Smooth muscle cell (in vitro differentiated cells): ENCODE results near the gene DAAM2. TPM values are rescaled to one million over a fixed set of nuclear protein-coding genes. Genes with fewer than 3 reads are reported as not detected.

Experiments used
- DNase-seq: peaks from one replicate; lab custom pipeline; 2025; ENCODE audit not compliant: unreplicated experiment; lab: John Stamatoyannopoulos, UW
- H2AFZ ChIP-seq: fragments of 200-600 bp; sonication (generic); 2 replicates; pipeline ENCODE4 v1.6.0; 2016; ENCODE audit warnings: antibody characterized with exemption, low read depth, mild to moderate bottlenecking
- H3F3A ChIP-seq: fragments of 200-600 bp; sonication (generic); 2 replicates; pipeline ENCODE4 v1.6.0; 2017; ENCODE audit warnings: antibody characterized with exemption, low read depth
- H3K27ac ChIP-seq: fragments of 200-600 bp; sonication (generic); 2 replicates; pipeline ENCODE4 v1.5.1; 2016; ENCODE audit warnings: low read depth, mild to moderate bottlenecking
- H3K27me3 ChIP-seq: fragments of 200-600 bp; sonication (generic); 2 replicates; pipeline ENCODE4 v1.6.1; 2016; ENCODE audit warnings: low read depth, mild to moderate bottlenecking
- H3K36me3 ChIP-seq: fragments of 200-600 bp; sonication (generic); 2 replicates; pipeline ENCODE4 v1.5.1; 2016; ENCODE audit warnings: low read depth
- H3K4me1 ChIP-seq: fragments of 200-600 bp; sonication (generic); 2 replicates; pipeline ENCODE4 v1.5.1; 2016; ENCODE audit warnings: low read depth
- H3K4me2 ChIP-seq: fragments of 200-600 bp; sonication (generic); 2 replicates; pipeline ENCODE4 v1.6.0; 2016; ENCODE audit warnings: mild to moderate bottlenecking
- H3K4me3 ChIP-seq: fragments of 200-600 bp; sonication (generic); 2 replicates; pipeline ENCODE4 v1.5.1; 2016; ENCODE audit warnings: mild to moderate bottlenecking
- H3K79me2 ChIP-seq: fragments of 200-600 bp; sonication (generic); 2 replicates; pipeline ENCODE4 v1.6.0; 2016; ENCODE audit warnings: low read depth, mild to moderate bottlenecking
- H3K9ac ChIP-seq: fragments of 200-600 bp; sonication (generic); 2 replicates; pipeline ENCODE4 v1.6.0; 2016; ENCODE audit warnings: low read depth
- H3K9me3 ChIP-seq: fragments of 200-600 bp; sonication (generic); replicated peaks from 2 replicates; pipeline ENCODE4 v1.5.1; 2016; ENCODE audit warnings: low read depth
- H4K20me1 ChIP-seq: fragments of 200-600 bp; sonication (generic); 2 replicates; pipeline ENCODE4 v1.6.0; 2016; ENCODE audit warnings: low read depth
- WGBS: methylation state at CpG from one replicate; pipeline ENCODE4 v1.1.7; 2016; ENCODE audit warnings: low lambda C conversion rate; 5-methylcytosine and 5-hydroxymethylcytosine counted together
- polyA plus RNA-seq: library from polyadenylated mRNA; unstranded; fragments of >200 nt; fragmentation: Nextera tagmentation; extraction: Ambion mirVana; gene quantifications from 2 replicates; pipeline ENCODE4 v1.2.1, GENCODE V29; 2016
- total RNA-seq: library from RNA; depleted of rRNA; stranded (reverse); fragments of >200 nt; gene quantifications from 2 replicates; pipeline ENCODE4 v1.2.3, GENCODE V29; 2014
- TF ChIP-seq, protein P1 (sequence below): fragments of 200-600 bp; sonication (generic); IDR thresholded peaks from 2 replicates; pipeline ENCODE4 v1.5.1; 2017; ENCODE audit warnings: borderline replicate concordance, mild to moderate bottlenecking, antibody characterized with exemption; ENCODE audit not compliant: insufficient read depth, poor library complexity, severe bottlenecking

Gene DAAM2
- total and polyA plus RNA-seq, 2 experiments from 2014 or later, result 26.5 to 29.8 TPM

GRCh38 chr6:39822846-39823815, 31.0 kb downstream of the DAAM2 start:
- no peak overlapping the region for H2AFZ ChIP-seq
- no peak overlapping the region for H3K4me2 ChIP-seq
- H3K9me3 ChIP-seq, result no peaks in the 10 kb centered on the region
- DNase-seq, result no peak
- 91% methylated on average over 8 of the region's 8 CpGs for WGBS
- H3K4me1 ChIP-seq, result no peaks in the 10 kb centered on the region
- no peak overlapping the region for H3K9ac ChIP-seq
- H3K36me3 ChIP-seq, result no peaks in the 10 kb centered on the region
- no peaks in the 10 kb centered on the region for H3K27me3 ChIP-seq
- no peak overlapping the region for H3K4me3 ChIP-seq
- TF ChIP-seq, protein P1, sequence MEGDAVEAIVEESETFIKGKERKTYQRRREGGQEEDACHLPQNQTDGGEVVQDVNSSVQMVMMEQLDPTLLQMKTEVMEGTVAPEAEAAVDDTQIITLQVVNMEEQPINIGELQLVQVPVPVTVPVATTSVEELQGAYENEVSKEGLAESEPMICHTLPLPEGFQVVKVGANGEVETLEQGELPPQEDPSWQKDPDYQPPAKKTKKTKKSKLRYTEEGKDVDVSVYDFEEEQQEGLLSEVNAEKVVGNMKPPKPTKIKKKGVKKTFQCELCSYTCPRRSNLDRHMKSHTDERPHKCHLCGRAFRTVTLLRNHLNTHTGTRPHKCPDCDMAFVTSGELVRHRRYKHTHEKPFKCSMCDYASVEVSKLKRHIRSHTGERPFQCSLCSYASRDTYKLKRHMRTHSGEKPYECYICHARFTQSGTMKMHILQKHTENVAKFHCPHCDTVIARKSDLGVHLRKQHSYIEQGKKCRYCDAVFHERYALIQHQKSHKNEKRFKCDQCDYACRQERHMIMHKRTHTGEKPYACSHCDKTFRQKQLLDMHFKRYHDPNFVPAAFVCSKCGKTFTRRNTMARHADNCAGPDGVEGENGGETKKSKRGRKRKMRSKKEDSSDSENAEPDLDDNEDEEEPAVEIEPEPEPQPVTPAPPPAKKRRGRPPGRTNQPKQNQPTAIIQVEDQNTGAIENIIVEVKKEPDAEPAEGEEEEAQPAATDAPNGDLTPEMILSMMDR, result no peak
- H3F3A ChIP-seq, result no peaks in the 10 kb centered on the region
- H4K20me1 ChIP-seq, result peaks cover 63% of the 10 kb centered on the region
- peaks cover 18% of the 10 kb centered on the region for H3K79me2 ChIP-seq
- no peak overlapping the region for H3K27ac ChIP-seq

DNA sequence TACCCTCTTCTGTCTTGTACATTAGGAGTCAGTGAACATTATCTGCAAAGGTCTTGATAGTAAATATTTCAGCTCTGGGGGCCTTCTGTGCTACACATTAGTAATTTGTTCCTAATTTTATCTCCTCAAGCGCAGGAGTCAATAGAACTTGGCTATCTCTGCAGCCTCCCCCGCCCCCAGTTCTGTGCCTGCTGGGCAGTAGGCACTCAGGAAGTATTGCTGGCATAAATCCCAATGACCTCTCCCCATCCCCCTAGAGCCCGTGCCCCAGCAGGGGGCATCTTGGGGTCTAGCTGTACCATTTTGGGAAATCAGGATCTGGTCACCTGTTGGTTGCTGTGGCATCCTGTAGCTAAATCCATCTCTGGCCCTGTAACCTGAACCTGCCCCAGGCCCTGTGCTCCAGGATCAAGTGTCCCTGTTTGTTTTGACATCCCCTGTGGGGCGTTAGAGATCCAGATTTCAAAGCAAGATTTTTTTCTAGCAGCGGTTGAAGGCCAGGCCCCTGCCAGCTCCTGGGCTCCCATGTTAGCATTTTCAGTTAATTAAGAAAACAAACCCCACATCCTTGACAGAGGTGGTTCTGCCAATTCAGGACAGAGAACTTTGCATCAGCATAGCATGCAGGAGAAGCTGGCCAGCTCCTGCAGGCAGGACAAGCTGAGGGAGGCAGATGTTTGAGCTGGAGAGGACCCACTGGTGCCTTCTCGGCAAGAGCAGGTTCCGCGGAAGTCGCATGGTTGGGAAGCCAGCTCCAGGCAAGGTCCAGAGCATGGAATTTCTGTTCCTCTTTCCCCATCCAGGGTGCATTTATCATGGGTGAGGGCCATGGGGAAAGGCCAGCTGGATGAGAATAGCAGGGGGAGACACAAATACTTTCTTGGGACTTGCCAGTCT, 32.1 kb downstream of the DAAM2 start:
- no peaks in the 10 kb centered on the region for H3F3A ChIP-seq
- H2AFZ ChIP-seq, result no peak overlapping the region
- no peak for DNase-seq
- TF ChIP-seq, protein P1, result no peak
- peaks cover 74% of the 10 kb centered on the region for H4K20me1 ChIP-seq
- no peaks in the 10 kb centered on the region for H3K36me3 ChIP-seq
- H3K4me3 ChIP-seq, result no peak overlapping the region
- H3K9me3 ChIP-seq, result no peaks in the 10 kb centered on the region
- no peak overlapping the region for H3K27ac ChIP-seq
- peaks cover 14% of the 10 kb centered on the region for H3K79me2 ChIP-seq
- H3K27me3 ChIP-seq, result no peaks in the 10 kb centered on the region
- WGBS, result 82% methylated on average over 9 of the region's 9 CpGs
- no peaks in the 10 kb centered on the region for H3K4me1 ChIP-seq
- H3K4me2 ChIP-seq, result no peak overlapping the region
- no peak overlapping the region for H3K9ac ChIP-seq

DNA sequence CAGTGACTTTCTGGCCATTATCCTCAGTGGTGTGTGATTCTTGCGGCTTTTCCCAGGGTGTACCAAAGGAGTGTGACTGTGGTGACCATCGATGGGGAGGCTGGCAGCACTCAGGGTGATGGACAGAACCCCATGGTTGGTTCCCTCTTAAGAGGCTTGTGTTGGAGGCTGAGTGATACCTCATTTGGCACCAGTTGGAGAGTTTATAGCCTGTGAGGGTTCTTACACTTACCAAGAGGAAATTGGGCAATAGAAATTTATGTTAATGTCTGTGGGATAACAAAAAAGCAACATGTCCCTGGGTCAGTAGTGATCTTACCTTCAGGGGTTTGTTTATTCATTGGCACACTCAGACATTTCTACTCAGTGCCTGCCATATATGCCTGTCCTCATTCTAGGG, 37.2 kb downstream of the DAAM2 start:
- Histone ChIP-seq H3K79me2 (no peaks in the 10 kb centered on the region), H3K27me3 (no peaks in the 10 kb centered on the region), H3F3A (no peaks in the 10 kb centered on the region), H3K36me3 (no peaks in the 10 kb centered on the region), H3K9ac (no peak overlapping the region), H3K27ac (no peak overlapping the region), H3K9me3 (no peaks in the 10 kb centered on the region), H3K4me3 (no peak overlapping the region), H3K4me2 (no peak overlapping the region), H4K20me1 (peaks cover 87% of the 10 kb centered on the region), H2AFZ (no peak overlapping the region), H3K4me1 (no peaks in the 10 kb centered on the region)
- DNase-seq, result no peak
- TF ChIP-seq, protein P1, result no peak
- WGBS, result 94% methylated on average over 2 of the region's 2 CpGs
